ENCODE data around the gene COG4. TPM values are rescaled to one million over a fixed set of nuclear protein-coding genes. Genes with fewer than 3 reads are reported as not detected.

Gene COG4
- polyA plus RNA-seq, 4 donors: 61.8 to 68.4 (median 66.2) TPM

- DNase-seq (ENCODE audit: low read depth in 4 of 4, low spot score in 3 of 4): no peak
Observed at GRCh38 chr16:70482624-70483023, 40.7 kb downstream of the COG4 start.

GRCh38 chr16:70481929-70482536, 41.3 kb downstream of the COG4 start:
- no peak for DNase-seq (ENCODE audit: low read depth in 4 of 4, low spot score in 3 of 4)

- DNase-seq (ENCODE audit: low read depth in 4 of 4, low spot score in 3 of 4): no peak
Observed at GRCh38 chr16:70480127-70481105, 42.9 kb downstream of the COG4 start.

GRCh38 chr16:70478912-70479341, 44.4 kb downstream of the COG4 start:
- DNase-seq (ENCODE audit: low read depth in 4 of 4, low spot score in 3 of 4): no peak

GRCh38 chr16:70478169-70478568, 45.2 kb downstream of the COG4 start:
- no peak for DNase-seq (ENCODE audit: low read depth in 4 of 4, low spot score in 3 of 4)

GRCh38 chr16:70476272-70477020, 46.9 kb downstream of the COG4 start:
- no peak for DNase-seq (ENCODE audit: low read depth in 4 of 4, low spot score in 3 of 4)

GRCh38 chr16:70475054-70475871, 48.1 kb downstream of the COG4 start:
- no peak for DNase-seq (ENCODE audit: low read depth in 4 of 4, low spot score in 3 of 4)

DNA sequence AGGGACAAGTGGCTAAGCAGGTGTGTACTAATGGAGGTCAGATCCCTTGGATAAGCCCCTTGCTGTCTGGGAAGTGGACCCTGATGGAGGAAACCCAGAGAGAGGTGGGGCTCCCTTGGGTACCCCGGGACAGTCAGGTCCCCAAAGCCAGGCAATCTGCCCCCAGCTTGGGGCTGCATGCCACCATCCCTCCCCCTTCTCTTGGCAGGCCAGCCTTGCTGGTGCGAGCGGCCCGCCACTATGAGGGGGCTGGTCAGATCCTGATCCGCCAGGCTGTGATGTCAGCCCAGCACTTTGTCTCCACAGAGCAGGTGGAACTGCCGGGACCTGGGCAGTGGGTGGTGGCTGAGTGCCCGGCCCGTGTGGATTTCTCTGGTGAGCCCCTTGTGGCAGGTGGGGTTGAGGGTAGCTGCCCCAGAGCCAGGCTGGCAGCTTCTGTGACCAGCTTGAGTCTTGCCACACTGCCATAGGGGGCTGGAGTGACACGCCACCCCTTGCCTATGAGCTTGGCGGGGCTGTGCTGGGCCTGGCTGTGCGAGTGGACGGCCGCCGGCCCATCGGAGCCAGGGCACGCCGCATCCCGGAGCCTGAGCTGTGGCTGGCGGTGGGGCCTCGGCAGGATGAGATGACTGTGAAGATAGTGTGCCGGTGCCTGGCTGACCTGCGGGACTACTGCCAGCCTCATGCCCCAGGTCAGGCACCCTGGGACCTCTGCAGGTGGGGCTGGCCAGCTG, 48.9 kb downstream of the COG4 start:
- DNase-seq (ENCODE audit: low read depth in 4 of 4, low spot score in 3 of 4): no peak

DNA sequence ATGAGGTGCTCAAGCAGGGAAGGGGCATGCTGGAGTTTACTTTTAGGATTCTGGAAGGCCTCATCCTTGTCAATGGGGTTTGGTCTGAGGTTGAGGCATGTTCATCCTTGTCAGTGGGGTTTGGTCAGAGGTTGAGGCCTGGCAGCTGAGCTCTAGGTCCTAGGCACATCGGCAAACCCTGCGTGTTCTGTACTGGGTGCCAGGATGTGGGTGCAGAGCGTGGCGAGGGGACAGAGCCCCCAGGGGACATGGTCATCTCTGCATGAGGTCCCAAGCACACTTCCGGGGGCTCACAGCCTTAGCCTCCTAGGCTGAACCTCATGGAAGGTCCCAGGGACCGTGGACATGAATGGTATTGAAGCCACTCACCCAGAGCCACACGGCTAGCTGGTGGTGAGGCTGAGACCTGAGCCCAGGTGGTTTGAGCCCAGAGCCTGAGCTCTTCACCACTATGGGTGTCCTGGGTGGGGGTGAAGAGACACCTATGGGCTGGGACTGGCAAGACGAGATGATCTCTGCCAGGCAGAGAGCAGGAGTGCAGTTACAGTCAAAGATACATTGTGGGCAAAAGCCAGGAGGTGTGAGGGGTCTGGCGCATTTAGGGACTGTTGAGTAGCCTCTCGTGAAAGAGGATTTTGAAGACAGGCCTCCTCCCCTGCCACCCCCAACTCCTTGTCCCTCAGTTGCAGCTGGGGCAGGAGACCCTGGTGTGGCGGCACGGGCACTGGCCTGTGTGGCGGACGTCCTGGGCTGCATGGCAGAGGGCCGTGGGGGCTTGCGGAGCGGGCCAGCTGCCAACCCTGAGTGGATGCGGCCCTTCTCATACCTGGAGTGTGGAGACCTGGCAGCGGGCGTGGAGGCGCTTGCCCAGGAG, 49.7 kb downstream of the COG4 start:
- no peak for DNase-seq (ENCODE audit: low read depth in 4 of 4, low spot score in 3 of 4)

DNA sequence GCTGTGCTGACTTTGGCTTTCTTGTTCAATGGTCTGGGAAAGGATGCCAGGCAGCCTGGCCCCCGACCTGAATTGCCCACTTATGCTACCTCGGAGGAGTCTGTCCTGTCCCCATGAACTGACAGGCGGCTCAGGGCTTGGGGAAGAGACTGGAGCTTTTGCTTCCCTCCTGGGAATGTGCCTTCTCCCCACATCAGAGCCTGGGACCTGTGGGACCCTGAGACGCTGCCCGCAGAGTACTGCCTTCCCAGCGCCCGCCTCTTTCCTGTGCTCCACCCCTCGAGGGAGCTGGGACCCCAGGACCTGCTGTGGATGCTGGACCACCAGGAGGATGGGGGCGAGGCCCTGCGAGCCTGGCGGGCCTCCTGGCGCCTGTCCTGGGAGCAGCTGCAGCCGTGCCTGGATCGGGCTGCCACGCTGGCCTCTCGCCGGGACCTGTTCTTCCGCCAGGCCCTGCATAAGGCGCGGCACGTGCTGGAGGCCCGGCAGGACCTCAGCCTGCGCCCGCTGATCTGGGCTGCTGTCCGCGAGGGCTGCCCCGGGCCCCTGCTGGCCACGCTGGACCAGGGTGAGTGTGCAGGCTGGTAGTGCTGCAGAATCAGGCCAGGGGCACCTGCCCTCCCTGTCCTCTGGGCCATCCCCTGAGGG, 50.4 kb downstream of the COG4 start:
- DNase-seq (ENCODE audit: low read depth in 4 of 4, low spot score in 3 of 4): no peak

GRCh38 chr16:70470927-70471341, 52.4 kb downstream of the COG4 start:
- DNase-seq (ENCODE audit: low read depth in 4 of 4, low spot score in 3 of 4): no peak

- no peak for DNase-seq (ENCODE audit: low read depth in 4 of 4, low spot score in 3 of 4)
Observed at GRCh38 chr16:70470141-70470926, 53.0 kb downstream of the COG4 start.

DNA sequence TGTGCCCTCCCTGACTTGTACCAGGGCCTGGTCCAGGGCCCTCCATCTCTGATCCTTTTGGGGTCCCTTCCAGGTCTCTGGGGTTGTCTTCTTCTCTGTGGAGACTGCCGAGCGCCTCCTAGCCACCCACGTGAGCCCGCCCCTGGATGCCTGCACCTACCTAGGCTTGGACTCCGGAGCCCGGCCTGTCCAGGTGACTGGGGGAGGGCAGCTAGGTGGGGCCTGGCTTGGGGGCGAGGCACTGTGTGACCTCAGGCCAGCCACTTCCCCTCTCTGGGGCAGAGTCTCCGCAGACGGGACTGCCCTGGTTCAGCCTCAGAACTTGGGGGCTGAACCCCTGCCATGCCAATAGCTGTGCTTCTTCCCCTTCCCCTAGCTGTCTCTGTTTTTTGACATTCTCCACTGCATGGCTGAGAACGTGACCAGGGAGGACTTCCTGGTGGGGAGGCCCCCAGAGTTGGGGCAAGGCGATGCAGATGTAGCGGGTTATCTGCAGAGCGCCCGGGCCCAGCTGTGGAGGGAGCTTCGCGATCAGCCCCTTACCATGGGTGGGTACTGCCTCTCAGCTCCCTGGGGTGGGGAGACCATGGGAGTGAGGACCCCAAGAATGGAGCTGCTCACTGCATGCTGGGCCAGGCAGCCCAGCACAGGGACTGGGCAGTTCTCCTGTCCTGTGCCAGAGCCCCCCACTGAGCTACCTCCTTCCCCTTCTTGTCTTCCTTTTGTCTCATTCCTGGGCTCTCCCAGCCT, 54.4 kb downstream of the COG4 start:
- no peak for DNase-seq (ENCODE audit: low read depth in 4 of 4, low spot score in 3 of 4)

- no peak for DNase-seq (ENCODE audit: low read depth in 4 of 4, low spot score in 3 of 4)
Observed at GRCh38 chr16:70467608-70468007, 55.7 kb downstream of the COG4 start.

DNA sequence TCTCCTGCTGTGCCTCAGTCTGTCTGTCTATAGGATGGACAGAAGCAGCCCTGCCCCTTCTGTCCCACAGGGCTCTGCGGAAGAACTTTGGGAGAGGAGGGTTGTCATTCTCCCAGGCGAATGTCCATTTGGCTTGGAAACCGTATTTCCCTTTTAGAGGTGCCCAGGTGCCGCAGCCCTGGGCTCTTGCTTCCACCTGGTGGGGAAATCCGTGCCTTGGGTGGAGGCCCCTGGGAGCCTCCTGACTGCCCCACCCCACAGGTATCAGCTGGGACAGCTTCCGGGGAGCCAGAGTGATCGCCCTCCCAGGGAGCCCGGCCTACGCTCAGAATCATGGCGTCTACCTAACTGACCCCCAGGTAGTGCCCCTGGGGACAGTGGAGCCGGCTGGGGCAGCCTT, 56.2 kb downstream of the COG4 start:
- DNase-seq (ENCODE audit: low read depth in 4 of 4, low spot score in 3 of 4): no peak

DNA sequence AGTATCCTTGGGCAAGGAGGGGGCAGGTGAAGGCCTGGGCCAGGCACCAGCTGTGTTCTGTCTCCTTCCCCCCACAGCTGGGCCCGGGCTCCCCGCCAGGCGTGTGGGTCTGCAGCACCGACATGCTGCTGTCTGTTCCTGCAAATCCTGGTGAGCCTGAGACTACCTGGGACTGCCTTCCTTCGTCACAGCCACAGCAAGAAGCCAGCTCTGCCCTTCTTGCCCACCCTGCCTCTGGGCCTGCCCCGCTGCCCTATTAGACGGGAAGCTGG, 56.6 kb downstream of the COG4 start:
- no peak for DNase-seq (ENCODE audit: low read depth in 4 of 4, low spot score in 3 of 4)

All from right renal pelvis (tissue), 4 donors.